ENCODE results near the gene KLF9. TPM values are rescaled to one million over a fixed set of nuclear protein-coding genes. Genes with fewer than 3 reads are reported as not detected.
A peak's percentile ranks its signal among the peaks of the same experiment; 100 is the strongest.

Gene KLF9
- total RNA-seq, 6 experiments from 2014 or later, result 8.7 to 74.7 (median 32.3) TPM

DNA sequence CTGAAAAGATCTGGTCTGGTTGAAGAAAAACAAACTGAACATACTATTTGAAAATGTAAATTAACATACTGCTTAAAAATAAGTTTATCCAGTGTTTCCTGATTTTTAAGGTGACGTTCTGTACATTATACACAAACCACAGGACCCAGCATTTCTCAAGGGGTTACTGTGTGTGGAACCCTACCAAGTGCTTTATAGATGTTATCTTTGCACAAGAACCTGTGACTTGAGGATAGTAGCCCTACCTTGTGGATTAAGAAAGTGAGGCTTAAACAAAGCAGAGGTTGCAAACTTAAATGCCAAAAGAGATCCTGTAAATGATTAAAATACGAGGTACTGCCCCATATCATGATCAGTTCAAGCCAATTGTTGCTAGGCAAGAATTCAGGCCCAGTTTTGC, 4.7 kb downstream of the KLF9 start:
- ATAC-seq (no peak), DNase-seq (no peak)
- no peaks in the 10 kb centered on the region for H3K27me3 ChIP-seq
- peaks cover 0 to 5% (median 0%) of the 10 kb centered on the region in 4 donors for H3K36me3 ChIP-seq
- H3K9me3 ChIP-seq, result no peaks in the 10 kb centered on the region
- intact Hi-C loops (cut with DNase I), result no loop called here
- H3K4me3 ChIP-seq, result peak overlapping the region; percentile 57 to 86 (median 72)
- no peak for TF ChIP-seq POLR2A (IDR thresholded peaks at IDR 0.05)
- TF ChIP-seq, protein P1, sequence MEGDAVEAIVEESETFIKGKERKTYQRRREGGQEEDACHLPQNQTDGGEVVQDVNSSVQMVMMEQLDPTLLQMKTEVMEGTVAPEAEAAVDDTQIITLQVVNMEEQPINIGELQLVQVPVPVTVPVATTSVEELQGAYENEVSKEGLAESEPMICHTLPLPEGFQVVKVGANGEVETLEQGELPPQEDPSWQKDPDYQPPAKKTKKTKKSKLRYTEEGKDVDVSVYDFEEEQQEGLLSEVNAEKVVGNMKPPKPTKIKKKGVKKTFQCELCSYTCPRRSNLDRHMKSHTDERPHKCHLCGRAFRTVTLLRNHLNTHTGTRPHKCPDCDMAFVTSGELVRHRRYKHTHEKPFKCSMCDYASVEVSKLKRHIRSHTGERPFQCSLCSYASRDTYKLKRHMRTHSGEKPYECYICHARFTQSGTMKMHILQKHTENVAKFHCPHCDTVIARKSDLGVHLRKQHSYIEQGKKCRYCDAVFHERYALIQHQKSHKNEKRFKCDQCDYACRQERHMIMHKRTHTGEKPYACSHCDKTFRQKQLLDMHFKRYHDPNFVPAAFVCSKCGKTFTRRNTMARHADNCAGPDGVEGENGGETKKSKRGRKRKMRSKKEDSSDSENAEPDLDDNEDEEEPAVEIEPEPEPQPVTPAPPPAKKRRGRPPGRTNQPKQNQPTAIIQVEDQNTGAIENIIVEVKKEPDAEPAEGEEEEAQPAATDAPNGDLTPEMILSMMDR (IDR thresholded peaks at IDR 0.05), result no peak
- H3K4me1 ChIP-seq, result peaks cover 0 to 55% (median 29%) of the 10 kb centered on the region in 4 donors
- 5% methylated on average over 2 of the region's 2 CpGs for WGBS (ENCODE audit: insufficient coverage, low coverage, low lambda C conversion rate, missing lambda C conversion rate)
- peak overlapping the region; percentile 98 to 100 (median 100) for H3K27ac ChIP-seq

DNA sequence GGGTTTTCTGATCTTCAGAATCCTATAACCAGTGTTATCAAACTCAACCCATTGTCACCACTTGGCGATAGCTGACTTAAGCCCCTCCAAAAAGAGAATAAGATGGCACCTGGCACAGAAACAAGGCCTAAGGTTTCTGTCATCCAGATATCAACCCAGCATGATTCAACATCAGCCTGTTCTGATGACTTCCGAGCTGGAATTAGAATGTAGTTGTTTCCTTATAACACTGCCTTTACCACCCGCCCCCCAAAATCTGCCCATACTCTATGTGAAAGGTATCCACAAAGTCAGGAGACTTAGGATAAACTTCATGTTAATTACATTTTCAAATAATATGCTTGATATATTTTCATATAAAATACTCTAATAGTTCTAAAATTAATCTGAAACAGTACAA, 5.2 kb downstream of the KLF9 start:
- ATAC-seq (no peak), DNase-seq (no peak)
- intact Hi-C loops (cut with DNase I), result no loop called here
- WGBS (ENCODE audit: insufficient coverage, low coverage, low lambda C conversion rate, missing lambda C conversion rate), result 38% methylated on average over 2 of the region's 3 CpGs
- Histone ChIP-seq H3K9me3 (no peaks in the 10 kb centered on the region), H3K4me1 (peaks cover 0 to 59% (median 32%) of the 10 kb centered on the region in 4 donors), H3K27ac (peak overlapping the region in 1 of 3 donors; percentile 100), H3K36me3 (peaks cover 0 to 5% (median 0%) of the 10 kb centered on the region in 4 donors), H3K27me3 (no peaks in the 10 kb centered on the region), H3K4me3 (peak overlapping the region in 2 of 3 donors; percentile 72 to 86)
- TF ChIP-seq, protein P1 (IDR thresholded peaks at IDR 0.05), result no peak
- no peak for TF ChIP-seq POLR2A (IDR thresholded peaks at IDR 0.05)

DNA sequence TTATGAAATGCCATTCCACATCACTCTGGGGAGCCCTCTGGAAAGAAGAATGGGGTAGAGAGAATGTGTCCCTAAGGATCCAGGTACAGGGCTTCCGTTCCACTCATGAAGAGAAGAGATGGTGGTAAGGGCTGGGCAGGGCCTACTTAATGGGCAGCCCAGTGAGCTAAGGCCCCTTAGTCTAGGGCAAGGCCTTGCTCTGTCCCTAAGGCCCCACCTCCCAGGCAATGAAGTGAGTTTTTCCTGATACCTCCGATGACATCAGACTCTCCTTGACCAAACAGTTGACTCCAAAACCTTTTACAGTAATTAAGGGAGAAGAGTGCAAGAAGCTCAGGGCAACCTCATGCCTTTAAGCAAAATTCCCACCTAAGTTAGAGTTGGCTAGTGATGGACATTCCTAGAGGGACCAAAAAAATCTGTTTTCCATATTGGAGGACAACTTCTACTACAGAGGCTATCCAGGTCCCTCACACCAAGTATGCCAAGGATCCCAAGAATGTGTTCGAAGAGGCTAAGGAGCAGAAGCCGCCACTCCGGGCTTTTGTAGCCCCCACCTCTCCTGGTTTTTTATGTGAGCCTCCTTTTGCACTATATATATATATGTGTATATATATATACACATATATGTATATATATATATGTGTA, 5.9 kb downstream of the KLF9 start:
- DNase-seq, result no peak
- Histone ChIP-seq H3K36me3 (peaks cover 0 to 5% (median 0%) of the 10 kb centered on the region in 4 donors), H3K4me3 (no peak overlapping the region), H3K27ac (no peak overlapping the region), H3K27me3 (no peaks in the 10 kb centered on the region), H3K4me1 (peaks cover 0 to 67% (median 36%) of the 10 kb centered on the region in 4 donors), H3K9me3 (no peaks in the 10 kb centered on the region)
- intact Hi-C loops (cut with DNase I), result no loop called here
- TF ChIP-seq POLR2A (IDR thresholded peaks at IDR 0.05), result no peak
- TF ChIP-seq, protein P1 (IDR thresholded peaks at IDR 0.05), result no peak
- ATAC-seq, result no peak
- 90% methylated on average over 3 of the region's 5 CpGs for WGBS (ENCODE audit: insufficient coverage, low coverage, low lambda C conversion rate, missing lambda C conversion rate)

DNA sequence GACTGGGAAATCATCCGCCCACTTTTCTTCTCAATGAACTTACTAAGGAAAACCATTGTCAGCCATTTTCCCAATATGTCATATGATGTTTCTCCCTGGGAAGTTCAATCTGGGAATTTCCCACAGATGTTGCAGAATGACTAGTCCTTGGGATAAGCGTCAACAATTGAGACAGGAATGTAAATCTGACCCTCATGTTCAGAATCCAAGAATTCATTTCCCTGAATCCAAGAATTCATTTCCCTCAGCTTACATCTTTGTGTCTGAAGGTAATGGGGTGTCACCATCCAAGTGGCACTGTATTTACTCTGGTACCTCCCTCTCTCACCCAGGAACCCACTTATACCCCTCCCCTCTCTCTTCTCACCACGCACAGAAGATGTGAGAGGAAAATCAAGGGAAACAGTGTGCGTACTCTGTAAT, 7.4 kb downstream of the KLF9 start:
- Histone ChIP-seq H3K4me3 (no peak overlapping the region), H3K9me3 (no peaks in the 10 kb centered on the region), H3K36me3 (peaks cover 0 to 5% (median 0%) of the 10 kb centered on the region in 4 donors), H3K4me1 (peaks cover 0 to 75% (median 38%) of the 10 kb centered on the region in 4 donors), H3K27ac (peak overlapping the region in 2 of 3 donors; percentile 22 to 49), H3K27me3 (no peaks in the 10 kb centered on the region)
- TF ChIP-seq, protein P1 (IDR thresholded peaks at IDR 0.05), result no peak
- no peak for TF ChIP-seq POLR2A (IDR thresholded peaks at IDR 0.05)
- intact Hi-C loops (cut with DNase I), result no loop called here
- WGBS (ENCODE audit: insufficient coverage, low coverage, low lambda C conversion rate, missing lambda C conversion rate), result 71% methylated on average over 3 of the region's 4 CpGs
- no peak for DNase-seq
- peak in 1 of 4 donors; percentile 9 for ATAC-seq
